8988T (cell line): ENCODE results near the gene CREB3L2.
"Not testable (repeated sequence)": the region's sequence is repeated elsewhere in the genome, so short reads cannot be mapped to it uniquely, and the experiment has no call there.

ENCODE experiments used
- DNase-seq: peaks from one replicate; pipeline ENCODE4 v3.0.0; 2011

CREB3L2 gene

GRCh38 chr7:137986252-137987017, 15.5 kb downstream of the CREB3L2 start:
- no peak for DNase-seq

GRCh38 chr7:137985897-137986251, 16.0 kb downstream of the CREB3L2 start:
- no peak for DNase-seq

GRCh38 chr7:137985253-137985896, 16.5 kb downstream of the CREB3L2 start:
- DNase-seq, result no peak

- no peak for DNase-seq
Measured at GRCh38 chr7:137984181-137985041, 17.5 kb downstream of the CREB3L2 start.

- DNase-seq, result no peak
Measured at GRCh38 chr7:137983323-137984008, 18.4 kb downstream of the CREB3L2 start.

- not testable (repeated sequence) for DNase-seq
Measured at GRCh38 chr7:137982394-137982793, 19.5 kb downstream of the CREB3L2 start.

GRCh38 chr7:137981668-137982067, 20.2 kb downstream of the CREB3L2 start:
- DNase-seq, result no peak

GRCh38 chr7:137981175-137981574, 20.7 kb downstream of the CREB3L2 start:
- DNase-seq, result no peak

GRCh38 chr7:137980308-137980707, 21.6 kb downstream of the CREB3L2 start:
- no peak for DNase-seq

- DNase-seq, result peak; percentile 33
Measured at GRCh38 chr7:137978464-137979237, 23.2 kb downstream of the CREB3L2 start.

GRCh38 chr7:137977173-137977572, 24.7 kb downstream of the CREB3L2 start:
- DNase-seq, result no peak

- no peak for DNase-seq
Measured at GRCh38 chr7:137976696-137977095, 25.2 kb downstream of the CREB3L2 start.

- DNase-seq, result no peak
Measured at GRCh38 chr7:137976232-137976631, 25.7 kb downstream of the CREB3L2 start.

GRCh38 chr7:137975768-137976167, 26.1 kb downstream of the CREB3L2 start:
- DNase-seq, result no peak

GRCh38 chr7:137975221-137975620, 26.7 kb downstream of the CREB3L2 start:
- no peak for DNase-seq

GRCh38 chr7:137974766-137975165, 27.1 kb downstream of the CREB3L2 start:
- no peak for DNase-seq

- no peak for DNase-seq
Measured at GRCh38 chr7:137970253-137970975, 31.5 kb downstream of the CREB3L2 start.

- no peak for DNase-seq
Measured at GRCh38 chr7:137969828-137970227, 32.1 kb downstream of the CREB3L2 start.

- DNase-seq, result no peak
Measured at GRCh38 chr7:137968890-137969289, 33.0 kb downstream of the CREB3L2 start.

- DNase-seq, result not testable (repeated sequence)
Measured at GRCh38 chr7:137968339-137968738, 33.5 kb downstream of the CREB3L2 start.
